HG02642 (cell line): ENCODE data around the gene BMPR1A.

Experiments
- ATAC-seq: cut with Tn5 transposase; IDR thresholded peaks from one replicate; pipeline ENCODE4 v1.9.1; 2021; ENCODE audit warnings: mild to moderate bottlenecking; ENCODE audit not compliant: unreplicated experiment, poor library complexity

Gene BMPR1A

DNA sequence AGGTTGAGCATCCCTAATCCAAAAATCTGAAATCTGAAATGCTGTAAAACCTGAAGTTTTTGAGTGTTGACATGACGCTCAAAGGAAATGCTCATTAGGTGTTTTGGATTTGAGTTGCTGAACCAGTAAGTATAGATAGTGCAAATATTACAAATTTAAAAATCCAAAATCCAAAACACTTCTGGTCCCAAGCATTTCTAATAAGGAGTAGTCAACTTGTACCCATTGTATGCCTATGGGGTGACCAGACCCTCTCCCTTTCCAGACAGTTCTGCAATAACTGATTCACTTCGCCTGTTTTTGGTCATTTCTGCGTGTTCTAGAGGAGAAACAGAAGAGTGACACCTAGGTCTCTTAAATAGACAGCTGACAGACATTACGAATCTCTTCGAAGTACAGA, 110.7 kb downstream of the BMPR1A start:
- no peak for ATAC-seq

GRCh38 chr10:86868353-86868752, 111.9 kb downstream of the BMPR1A start:
- no peak for ATAC-seq

GRCh38 chr10:86870679-86871078, 114.3 kb downstream of the BMPR1A start:
- no peak for ATAC-seq

DNA sequence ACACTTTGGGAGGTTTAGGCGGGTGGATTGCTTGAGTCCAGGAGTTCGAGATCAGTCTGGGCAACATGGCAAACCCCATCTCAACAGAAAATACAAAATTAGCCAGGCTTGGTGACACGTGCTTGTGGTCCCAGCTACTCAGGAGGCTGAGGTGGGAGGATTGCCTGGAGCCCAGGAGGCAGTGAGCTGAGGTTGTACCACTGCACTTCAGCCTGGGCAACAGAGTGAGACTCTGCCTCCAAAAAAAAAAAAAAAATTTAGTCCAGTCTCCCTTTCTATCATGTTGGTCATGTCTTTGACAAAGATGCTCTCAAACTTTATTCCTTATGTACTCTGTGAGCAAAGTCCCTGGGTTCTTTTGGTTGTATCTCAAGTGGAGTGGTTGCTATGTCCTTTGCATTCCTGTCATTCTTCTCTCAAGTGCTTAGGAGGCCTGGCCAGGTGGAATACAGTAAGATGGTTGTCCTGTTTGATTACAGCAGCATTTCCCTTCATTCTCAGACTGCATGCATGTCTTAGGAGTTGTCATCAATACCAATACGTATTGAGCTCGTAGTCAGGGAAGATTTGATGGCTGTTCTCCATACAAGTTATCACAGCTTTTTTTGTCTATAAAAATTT, 115.3 kb downstream of the BMPR1A start:
- ATAC-seq = no peak

DNA sequence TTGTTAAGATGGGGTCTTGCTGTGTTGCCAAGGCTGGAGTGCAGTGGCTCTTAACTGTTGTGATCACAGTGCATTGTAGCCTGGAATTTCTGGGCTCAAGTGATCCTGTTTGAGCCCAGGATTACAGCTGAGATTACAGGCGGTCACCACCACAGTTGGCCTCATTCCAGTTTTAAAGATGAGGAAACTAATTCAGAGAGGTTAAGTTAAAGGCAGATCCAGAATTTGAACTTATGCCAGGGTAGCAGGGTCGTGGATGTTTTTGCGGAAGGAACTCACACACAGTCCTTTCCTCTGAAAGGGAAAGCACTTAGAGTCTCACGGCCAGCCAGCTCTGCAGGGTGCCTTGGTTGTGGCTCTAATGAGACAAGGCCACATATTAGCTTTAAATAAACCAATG, 116.3 kb downstream of the BMPR1A start:
- ATAC-seq = no peak

DNA sequence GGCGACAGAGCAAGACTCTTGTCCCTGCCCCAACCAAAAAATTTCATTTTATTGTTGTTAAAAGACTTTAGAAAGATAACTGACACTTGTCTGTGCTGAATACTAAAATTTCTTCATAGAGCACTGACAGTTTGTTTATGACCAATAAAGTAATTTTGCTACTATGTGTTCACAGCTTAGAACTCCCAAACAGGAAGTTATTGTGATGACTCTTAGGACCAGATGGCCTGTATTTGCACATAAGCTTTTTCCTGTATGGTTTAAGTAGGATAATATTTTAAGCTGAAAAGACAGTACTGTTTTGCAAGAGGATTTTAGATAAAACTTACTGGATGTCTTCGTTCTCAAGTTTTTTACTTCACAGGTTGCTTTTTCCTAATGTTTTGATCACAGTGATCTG, 120.3 kb downstream of the BMPR1A start:
- ATAC-seq = no peak

GRCh38 chr10:86878983-86879713, 122.7 kb downstream of the BMPR1A start:
- ATAC-seq = no peak

DNA sequence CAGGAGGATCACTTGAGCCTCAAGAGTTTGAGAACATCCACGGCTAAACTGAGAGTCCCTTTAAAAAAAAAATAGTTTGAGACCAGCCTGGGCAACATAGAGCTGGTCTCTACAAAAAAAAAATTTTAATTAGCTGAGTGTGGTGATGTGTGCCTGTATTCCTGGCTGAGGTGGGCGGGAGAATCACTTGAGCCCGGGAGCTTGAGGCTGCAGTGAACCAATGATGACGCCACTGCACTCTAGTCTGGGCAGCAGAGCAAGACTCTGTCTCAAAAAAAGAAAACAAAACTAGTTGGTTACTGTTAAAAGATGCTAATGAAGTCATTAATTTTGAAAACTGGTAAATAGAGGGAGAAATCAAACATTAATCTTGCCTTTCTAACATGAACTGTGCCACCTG, 124.6 kb downstream of the BMPR1A start:
- ATAC-seq = no peak

- ATAC-seq = peak; percentile 97
Observed at GRCh38 chr10:86888585-86889381, 132.4 kb downstream of the BMPR1A start.

DNA sequence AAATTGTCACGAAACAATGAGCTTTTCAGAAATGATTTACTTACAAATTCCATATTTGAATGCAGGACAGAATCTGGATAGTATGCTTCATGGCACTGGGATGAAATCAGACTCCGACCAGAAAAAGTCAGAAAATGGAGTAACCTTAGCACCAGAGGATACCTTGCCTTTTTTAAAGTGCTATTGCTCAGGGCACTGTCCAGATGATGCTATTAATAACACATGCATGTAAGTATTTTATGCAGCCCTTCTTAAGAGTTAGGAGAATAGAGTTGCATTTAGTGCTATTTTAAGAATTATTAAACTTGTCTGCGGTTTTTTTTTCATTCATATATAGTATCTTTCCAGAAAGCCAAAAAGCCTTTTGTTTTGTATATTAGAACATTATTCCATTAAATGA, 133.6 kb downstream of the BMPR1A start:
- ATAC-seq = no peak

DNA sequence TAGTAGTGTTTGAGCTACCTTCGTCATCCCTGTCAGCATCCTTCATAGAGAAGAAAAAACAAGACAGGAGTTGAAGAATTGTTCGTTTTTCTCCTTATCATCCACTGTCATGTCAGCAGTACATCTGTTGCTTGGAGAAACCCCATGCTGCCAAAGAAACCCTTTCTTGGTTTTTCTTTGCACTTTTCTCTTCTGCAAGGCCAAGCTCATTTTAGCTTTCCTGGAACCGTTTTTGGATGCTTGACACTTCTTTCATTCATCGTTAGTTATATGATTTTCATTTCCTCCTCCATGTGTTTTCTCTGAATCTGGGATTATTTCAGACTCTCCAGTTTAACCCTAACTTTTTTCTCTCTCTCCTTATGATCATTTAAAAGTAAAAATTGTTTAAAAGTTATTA, 142.1 kb downstream of the BMPR1A start:
- no peak for ATAC-seq

- no peak for ATAC-seq
Observed at GRCh38 chr10:86899132-86899531, 142.7 kb downstream of the BMPR1A start.

- ATAC-seq = no peak
Observed at GRCh38 chr10:86899670-86900276, 143.4 kb downstream of the BMPR1A start.

DNA sequence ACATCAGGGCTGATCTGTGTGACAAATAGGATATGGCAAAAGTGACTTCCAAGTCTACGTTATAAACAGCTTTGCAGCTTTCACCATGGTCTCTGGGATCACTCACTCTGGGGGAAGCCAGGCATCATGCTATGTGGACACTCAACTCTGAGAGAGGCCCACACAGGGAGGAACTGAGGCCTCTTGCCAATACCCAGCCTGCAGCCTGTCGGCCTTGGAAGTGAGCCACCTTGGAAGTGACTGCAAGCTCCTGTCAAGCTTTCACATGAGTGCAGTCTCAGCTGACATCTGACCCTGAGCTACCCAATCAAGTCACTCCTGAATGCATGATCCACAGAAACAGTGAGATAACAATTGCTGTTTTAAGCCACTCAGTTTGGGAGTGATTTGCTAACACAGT, 144.5 kb downstream of the BMPR1A start:
- ATAC-seq = no peak

DNA sequence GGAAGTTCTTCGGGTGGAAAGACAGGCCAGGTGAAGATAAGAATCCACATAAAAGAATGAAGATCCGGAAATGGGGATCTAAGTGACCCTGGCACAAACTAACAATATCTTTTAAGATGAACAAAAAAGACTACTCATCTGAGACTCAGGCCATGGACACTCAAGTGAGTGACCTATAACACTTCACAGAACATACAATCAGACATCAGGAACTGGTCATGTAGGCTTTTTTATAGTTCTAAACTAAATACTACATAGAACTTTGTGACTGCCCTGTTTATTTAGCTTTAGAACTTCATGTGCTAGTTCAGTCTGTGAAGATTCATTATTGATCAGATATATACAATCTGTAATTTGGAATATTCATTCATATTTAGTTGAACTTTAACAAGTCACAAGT, 148.2 kb downstream of the BMPR1A start:
- ATAC-seq = no peak

- no peak for ATAC-seq
Observed at GRCh38 chr10:86905429-86905828, 149.0 kb downstream of the BMPR1A start.

DNA sequence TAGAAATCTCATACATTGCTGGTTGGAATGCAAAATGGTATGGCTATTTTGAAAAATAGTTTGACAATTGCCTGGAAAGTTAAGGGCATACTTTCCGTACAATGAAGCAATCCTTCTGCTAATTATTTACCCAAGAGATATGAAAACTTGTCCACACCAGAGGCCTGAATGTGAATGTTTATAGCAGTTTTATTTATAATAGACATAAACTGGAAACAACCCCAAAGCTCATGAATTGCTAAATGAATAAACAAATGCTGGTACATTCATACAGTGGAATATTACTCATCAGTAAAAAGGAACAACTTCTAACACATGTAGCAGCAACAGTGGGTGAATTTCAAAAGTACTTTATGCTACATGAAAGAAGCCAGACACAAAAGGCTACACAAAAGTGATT, 158.3 kb downstream of the BMPR1A start:
- no peak for ATAC-seq

DNA sequence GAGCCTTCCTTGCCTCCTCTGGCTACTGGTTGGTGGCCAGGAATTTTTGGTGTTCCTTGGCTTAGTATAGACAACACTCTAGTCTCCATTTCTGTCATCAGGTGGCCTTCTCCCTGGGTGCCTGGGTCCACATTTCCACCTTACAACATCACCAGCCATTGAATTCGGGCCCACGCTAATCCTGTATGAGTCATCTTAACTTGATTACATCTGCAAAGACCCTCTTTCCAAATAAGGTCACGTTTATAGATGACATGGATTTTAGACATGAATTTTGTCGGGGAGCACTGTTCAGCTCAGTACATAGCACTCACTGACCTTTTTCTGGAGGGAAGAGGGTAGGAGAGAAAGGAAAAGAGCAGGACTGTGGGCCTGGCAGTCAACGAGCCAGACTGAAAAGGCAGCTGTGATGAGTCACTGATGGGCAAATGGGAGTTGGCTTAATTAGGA, 161.6 kb downstream of the BMPR1A start:
- no peak for ATAC-seq

DNA sequence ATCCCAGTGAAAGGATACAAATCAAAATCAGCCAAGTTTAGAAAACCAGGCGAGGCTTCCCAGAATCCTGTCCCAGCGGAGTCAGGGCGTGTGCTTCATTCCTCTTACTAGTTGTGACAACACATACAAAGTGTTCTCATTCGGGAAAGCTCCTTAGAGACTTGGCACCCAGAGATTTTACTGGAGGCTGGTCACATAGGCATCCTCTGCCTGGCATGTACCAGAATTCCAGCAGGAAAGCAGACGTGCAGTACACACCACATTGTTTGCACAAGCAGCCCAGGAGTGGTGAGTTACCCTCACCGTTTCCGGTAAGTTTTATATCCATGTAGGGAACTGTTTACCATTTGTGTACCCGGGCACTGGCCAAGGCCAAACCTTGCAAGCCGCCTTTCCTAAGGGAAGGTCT, 166.1 kb downstream of the BMPR1A start:
- ATAC-seq = no peak

DNA sequence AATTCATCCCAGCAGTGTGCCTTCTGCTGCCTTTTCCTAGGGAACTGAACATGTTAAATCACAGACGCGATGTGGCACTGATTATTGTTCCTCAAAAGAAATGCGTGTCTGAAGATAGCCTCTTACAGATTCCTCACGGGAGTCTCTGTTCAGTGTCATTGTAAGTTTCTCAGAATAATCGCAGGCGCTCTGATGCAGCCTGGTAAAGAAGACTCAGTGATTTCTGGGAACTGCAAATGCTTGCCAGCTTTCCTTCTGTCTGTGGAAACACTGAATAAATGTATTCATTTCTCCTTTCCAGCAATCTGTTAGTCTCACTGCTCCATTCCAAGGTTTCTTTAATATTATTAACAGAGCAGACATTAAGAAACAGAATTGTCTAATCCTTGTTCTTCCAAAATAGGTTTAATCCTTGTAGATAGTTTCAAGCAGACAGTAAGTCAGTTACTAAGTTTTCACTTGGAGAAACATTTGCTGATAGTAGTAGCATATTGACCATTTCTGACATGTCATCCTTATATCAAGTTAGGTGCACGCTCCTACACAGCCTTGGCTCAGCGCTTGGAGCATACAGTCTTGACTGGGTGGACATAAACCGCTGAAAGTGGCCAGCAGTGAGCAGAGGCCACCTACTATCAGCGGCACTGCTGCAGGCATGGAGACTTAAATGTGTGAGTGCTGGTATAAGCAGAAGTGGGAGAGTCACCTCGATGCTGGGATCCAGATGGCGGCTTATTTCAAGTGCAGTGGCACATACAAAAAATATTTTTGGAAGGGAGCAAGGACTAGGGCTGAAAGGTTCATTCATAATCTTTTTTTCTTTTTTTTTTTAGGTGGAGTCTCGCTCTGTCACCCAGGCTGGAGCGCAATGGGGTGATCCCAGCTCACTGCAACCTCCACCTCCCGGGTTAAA, 173.3 kb downstream of the BMPR1A start:
- no peak for ATAC-seq
